H1 (cell line): ENCODE results near the gene ACSL6. TPM values are rescaled to one million over a fixed set of nuclear protein-coding genes. Genes with fewer than 3 reads are reported as not detected.

Experiments
- BRCA1 ChIP-seq: IDR thresholded peaks from 2 replicates; pipeline ENCODE4 v1.6.1; 2012; ENCODE audit warnings: low read depth, low read length, improper control_type of control experiment
- CHD7 ChIP-seq: fragments of 300-600 bp; sonication (generic); IDR thresholded peaks from 2 replicates; pipeline ENCODE4 v1.7.1; 2012; ENCODE audit warnings: low read length, moderate library complexity, mild to moderate bottlenecking, inconsistent platforms; ENCODE audit not compliant: insufficient replicate concordance
- SIRT6 ChIP-seq: IDR thresholded peaks from one replicate; pipeline ENCODE4 v1.7.1; 2012; ENCODE audit warnings: low read length, inconsistent platforms
- TEAD4 ChIP-seq: IDR thresholded peaks from 2 replicates; pipeline ENCODE4 v1.6.1; 2012; ENCODE audit warnings: low read depth, low read length, inconsistent platforms, mixed read lengths
- polyA plus RNA-seq, 7 experiments: library from polyadenylated mRNA; depleted of rRNA in 3 of 7; stranded (reverse) in 5 of 7; unstranded in 2 of 7; fragments of >200 nt in 5 of 7; fragments of 200-250 nt in 2 of 7; gene quantifications; 1 replicate in 5 of 7; 2 replicates in 1 of 7; 4 replicates in 1 of 7; pipeline versions ENCODE4 v1.2.1 to v1.2.3, GENCODE V29; 2011 to 2013; ENCODE audit warnings: missing spikeins in 2 of 7, mixed read lengths in 2 of 7
- total RNA-seq: library from RNA; stranded (reverse); fragmentation: NEBNext Ultra II Directional; extraction: Animal tissue kit (Norgen Biotek cat#: 25700); gene quantifications from 2 replicates; pipeline ENCODE4 v1.2.1, GENCODE V29; 2021

ACSL6 gene
- total and polyA plus RNA-seq, 2 of the 8 experiments (the other 6 are each of a cell fraction or from before 2014, with no cell fraction given): 2.3 to 2.4 TPM

GRCh38 chr5:132037353-132037752 lies 25.9 kb upstream of the ACSL6 start (continued):
- TF ChIP-seq CHD7 (no peak), BRCA1 (no peak), TEAD4 (no peak), SIRT6 (no peak)
